ENCODE data around the gene CNGB1.

The CNGB1 gene

DNA sequence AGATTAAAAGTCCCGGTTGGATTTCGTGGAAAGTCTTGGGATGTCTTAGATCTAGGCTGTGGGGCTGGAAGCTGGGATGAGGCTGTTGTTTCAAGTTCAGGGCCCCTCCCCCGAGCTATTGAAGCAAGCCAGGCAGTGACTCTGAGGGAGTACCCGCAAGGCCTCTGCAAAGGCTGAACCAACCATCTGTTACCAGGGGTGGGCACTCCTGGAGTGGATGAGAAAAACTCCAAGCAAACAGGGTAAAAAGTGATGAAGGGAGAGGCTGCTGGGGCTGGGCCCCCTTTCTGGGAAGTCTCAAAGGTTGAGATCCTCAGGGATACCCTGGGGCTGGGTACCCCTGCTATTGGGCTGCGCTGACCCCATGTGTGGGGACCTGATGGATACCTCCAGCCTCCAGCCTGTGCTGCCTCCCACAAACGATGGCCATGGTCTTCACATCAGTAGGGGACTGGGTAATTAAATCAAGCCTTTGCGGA is 86.2 kb downstream of the CNGB1 start:
- TF ChIP-seq, protein P1, sequence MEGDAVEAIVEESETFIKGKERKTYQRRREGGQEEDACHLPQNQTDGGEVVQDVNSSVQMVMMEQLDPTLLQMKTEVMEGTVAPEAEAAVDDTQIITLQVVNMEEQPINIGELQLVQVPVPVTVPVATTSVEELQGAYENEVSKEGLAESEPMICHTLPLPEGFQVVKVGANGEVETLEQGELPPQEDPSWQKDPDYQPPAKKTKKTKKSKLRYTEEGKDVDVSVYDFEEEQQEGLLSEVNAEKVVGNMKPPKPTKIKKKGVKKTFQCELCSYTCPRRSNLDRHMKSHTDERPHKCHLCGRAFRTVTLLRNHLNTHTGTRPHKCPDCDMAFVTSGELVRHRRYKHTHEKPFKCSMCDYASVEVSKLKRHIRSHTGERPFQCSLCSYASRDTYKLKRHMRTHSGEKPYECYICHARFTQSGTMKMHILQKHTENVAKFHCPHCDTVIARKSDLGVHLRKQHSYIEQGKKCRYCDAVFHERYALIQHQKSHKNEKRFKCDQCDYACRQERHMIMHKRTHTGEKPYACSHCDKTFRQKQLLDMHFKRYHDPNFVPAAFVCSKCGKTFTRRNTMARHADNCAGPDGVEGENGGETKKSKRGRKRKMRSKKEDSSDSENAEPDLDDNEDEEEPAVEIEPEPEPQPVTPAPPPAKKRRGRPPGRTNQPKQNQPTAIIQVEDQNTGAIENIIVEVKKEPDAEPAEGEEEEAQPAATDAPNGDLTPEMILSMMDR (IDR thresholded peaks at IDR 0.05; ENCODE audit: low read length), result no peak
- no peak for TF ChIP-seq EZH2 (IDR thresholded peaks at IDR 0.05; ENCODE audit: borderline replicate concordance, low read length)
- Histone ChIP-seq H3K9me2 (ENCODE audit: low read depth, low read length) (no peaks in the 10 kb centered on the region), H2AFZ (ENCODE audit: low read length) (no peak overlapping the region)

DNA sequence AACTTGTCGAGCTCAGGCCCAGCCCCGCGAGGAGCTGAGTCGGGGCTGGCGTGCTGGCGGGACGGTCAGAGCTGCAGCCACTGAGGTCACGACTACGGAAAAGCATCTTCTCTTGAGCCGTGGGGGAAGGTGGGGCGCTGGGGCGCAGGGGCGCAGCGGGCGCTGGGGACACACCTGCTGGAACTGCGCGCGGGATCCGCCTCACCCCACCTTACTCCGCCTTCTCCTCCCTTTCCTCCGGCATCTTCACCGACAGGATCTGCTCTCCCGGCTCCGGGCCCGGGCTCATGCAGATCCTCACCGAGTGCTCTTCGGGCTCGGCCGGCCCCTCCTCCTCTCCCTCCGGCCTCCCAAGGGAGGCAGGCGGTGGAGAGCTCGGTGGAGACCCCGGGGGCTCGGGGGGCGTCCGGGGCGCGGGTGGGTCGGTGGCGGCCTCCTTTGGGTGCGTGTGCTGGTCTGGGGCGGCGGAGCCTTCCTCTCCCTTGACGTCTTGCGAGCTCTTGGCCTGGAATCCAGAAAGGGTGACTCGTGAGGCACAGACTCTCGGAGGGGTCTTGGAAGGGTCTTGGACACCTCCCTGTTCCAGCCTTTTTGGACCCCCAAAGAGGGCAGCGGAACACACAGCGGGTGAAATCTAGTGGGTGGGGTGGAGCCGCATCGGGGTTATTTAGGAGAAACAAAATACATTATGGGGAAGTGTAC is 86.8 kb downstream of the CNGB1 start:
- H3K79me2 ChIP-seq (ENCODE audit: insufficient read depth, low read length), result no peaks in the 10 kb centered on the region
- no peaks in the 10 kb centered on the region for H3F3A ChIP-seq (ENCODE audit: insufficient read depth, low read length)
- no peak overlapping the region for H3K9ac ChIP-seq (ENCODE audit: low read length)
- TF ChIP-seq EZH2 (IDR thresholded peaks at IDR 0.05; ENCODE audit: borderline replicate concordance, low read length), result no peak
- TF ChIP-seq, protein P1 (IDR thresholded peaks at IDR 0.05; ENCODE audit: low read length), result no peak
- H3K4me1 ChIP-seq (ENCODE audit: insufficient read depth, low read length, severe bottlenecking), result no peaks in the 10 kb centered on the region
- H3K36me3 ChIP-seq (ENCODE audit: insufficient read depth, low read length), result no peaks in the 10 kb centered on the region
- H2AFZ ChIP-seq (ENCODE audit: low read length), result no peak overlapping the region
- H4K20me1 ChIP-seq (ENCODE audit: insufficient read depth, low read length), result no peaks in the 10 kb centered on the region
- H3K9me3 ChIP-seq (ENCODE audit: low read length), result no peaks in the 10 kb centered on the region
- H3K27ac ChIP-seq (ENCODE audit: low read depth, low read length, poor library complexity, severe bottlenecking), result no peak overlapping the region
- no peak overlapping the region for H3K4me2 ChIP-seq (ENCODE audit: low read length)
- 0 out of 2 replicates have a peak, but pooled peaks cover 5% of the 10 kb centered on the region for H3K27me3 ChIP-seq (ENCODE audit: insufficient read depth, low read length)
- H3K4me3 ChIP-seq (ENCODE audit: low read depth, low read length, poor library complexity, severe bottlenecking), result no peak overlapping the region
- no peaks in the 10 kb centered on the region for H3K9me2 ChIP-seq (ENCODE audit: low read depth, low read length)

More for the DNA sequence above, 86.2 kb downstream of the CNGB1 start:
- Histone ChIP-seq H3K9me3 (ENCODE audit: low read length) (no peaks in the 10 kb centered on the region), H3K36me3 (ENCODE audit: insufficient read depth, low read length) (no peaks in the 10 kb centered on the region), H4K20me1 (ENCODE audit: insufficient read depth, low read length) (no peaks in the 10 kb centered on the region), H3K79me2 (ENCODE audit: insufficient read depth, low read length) (no peaks in the 10 kb centered on the region), H3K4me3 (ENCODE audit: low read depth, low read length, poor library complexity, severe bottlenecking) (no peak overlapping the region), H3K4me1 (ENCODE audit: insufficient read depth, low read length, severe bottlenecking) (no peaks in the 10 kb centered on the region), H3K27me3 (ENCODE audit: insufficient read depth, low read length) (0 out of 2 replicates have a peak, but pooled peaks cover 5% of the 10 kb centered on the region), H3K9ac (ENCODE audit: low read length) (no peak overlapping the region), H3K4me2 (ENCODE audit: low read length) (no peak overlapping the region), H3K27ac (ENCODE audit: low read depth, low read length, poor library complexity, severe bottlenecking) (no peak overlapping the region), H3F3A (ENCODE audit: insufficient read depth, low read length) (no peaks in the 10 kb centered on the region)

DNA sequence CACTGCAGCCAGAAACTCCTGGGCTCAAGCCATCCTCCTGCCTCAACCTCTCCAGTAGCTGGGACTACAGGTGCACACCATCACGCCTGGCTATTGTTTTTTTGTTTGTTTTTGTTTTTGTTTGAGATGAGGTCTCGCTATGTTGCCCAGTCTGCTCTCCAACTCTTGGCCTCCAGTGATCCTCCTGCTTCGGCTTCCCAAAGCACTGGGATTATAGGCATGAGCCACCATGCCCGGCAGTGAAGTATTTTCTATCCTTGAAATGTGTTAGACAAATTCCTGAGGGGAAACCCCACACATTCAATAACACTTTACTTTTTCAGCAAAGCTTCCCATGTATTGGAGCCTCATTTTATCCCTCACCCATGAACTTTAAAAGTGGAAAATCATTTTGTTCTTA is 87.4 kb downstream of the CNGB1 start:
- 0 out of 2 replicates have a peak, but pooled peaks cover 5% of the 10 kb centered on the region for H3K27me3 ChIP-seq (ENCODE audit: insufficient read depth, low read length)
- no peaks in the 10 kb centered on the region for H3K9me2 ChIP-seq (ENCODE audit: low read depth, low read length)
- H3K9ac ChIP-seq (ENCODE audit: low read length), result no peak overlapping the region
- H3K9me3 ChIP-seq (ENCODE audit: low read length), result no peaks in the 10 kb centered on the region
- no peaks in the 10 kb centered on the region for H3K36me3 ChIP-seq (ENCODE audit: insufficient read depth, low read length)
- H4K20me1 ChIP-seq (ENCODE audit: insufficient read depth, low read length), result no peaks in the 10 kb centered on the region
- no peak overlapping the region for H2AFZ ChIP-seq (ENCODE audit: low read length)
- H3K79me2 ChIP-seq (ENCODE audit: insufficient read depth, low read length), result no peaks in the 10 kb centered on the region
- H3K4me3 ChIP-seq (ENCODE audit: low read depth, low read length, poor library complexity, severe bottlenecking), result no peak overlapping the region
- no peaks in the 10 kb centered on the region for H3K4me1 ChIP-seq (ENCODE audit: insufficient read depth, low read length, severe bottlenecking)
- H3F3A ChIP-seq (ENCODE audit: insufficient read depth, low read length), result no peaks in the 10 kb centered on the region
- H3K4me2 ChIP-seq (ENCODE audit: low read length), result no peak overlapping the region
- no peak overlapping the region for H3K27ac ChIP-seq (ENCODE audit: low read depth, low read length, poor library complexity, severe bottlenecking)
- TF ChIP-seq EZH2 (IDR thresholded peaks at IDR 0.05; ENCODE audit: borderline replicate concordance, low read length), result no peak
- TF ChIP-seq, protein P1 (IDR thresholded peaks at IDR 0.05; ENCODE audit: low read length), result no peak

Measured in OCI-LY1 (cell line).